NOMO-1 treated with dmso at 0.1 percent for 144 hours (cell line): ENCODE measurements around the gene ARHGAP26.
A peak's percentile ranks its signal among the peaks of the same experiment; 100 is the strongest.
"Not testable (repeated sequence)": the region's sequence is repeated elsewhere in the genome, so short reads cannot be mapped to it uniquely, and the experiment has no call there.

Source experiments
- DNase-seq: peaks from one replicate; lab custom pipeline; 2025; ENCODE audit not compliant: unreplicated experiment; lab: John Stamatoyannopoulos, UW

Gene ARHGAP26

GRCh38 chr5:142977363-142978051, 207.3 kb downstream of the ARHGAP26 start:
- peak; percentile 81 for DNase-seq

DNA sequence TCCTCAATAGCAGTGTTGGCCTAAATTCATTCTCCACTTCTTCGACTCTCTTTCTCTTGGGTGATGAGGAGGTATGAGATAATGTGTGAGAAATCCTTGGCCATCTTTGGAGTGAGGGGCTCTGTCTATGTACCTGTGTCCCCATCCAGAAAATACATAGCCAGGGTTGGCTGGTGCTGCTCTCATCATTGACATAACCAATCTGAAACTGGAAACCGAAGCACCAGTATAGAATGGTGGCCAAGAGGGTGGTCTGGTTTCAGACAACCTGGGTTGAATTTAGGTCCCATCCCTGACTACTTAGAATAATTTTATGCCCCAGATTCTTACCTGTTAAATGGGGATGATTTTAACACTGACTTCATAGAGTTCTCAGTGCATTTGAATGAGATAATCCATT, 208.1 kb downstream of the ARHGAP26 start:
- no peak for DNase-seq

- no peak for DNase-seq
Observed at GRCh38 chr5:142978726-142979125, 208.5 kb downstream of the ARHGAP26 start.

- no peak for DNase-seq
Observed at GRCh38 chr5:142979636-142980035, 209.5 kb downstream of the ARHGAP26 start.

GRCh38 chr5:142981475-142981874, 211.3 kb downstream of the ARHGAP26 start:
- no peak for DNase-seq

GRCh38 chr5:142981886-142982820, 212.0 kb downstream of the ARHGAP26 start:
- DNase-seq, result no peak

GRCh38 chr5:142982821-142983200, 212.6 kb downstream of the ARHGAP26 start:
- DNase-seq, result no peak

GRCh38 chr5:142984011-142984410, 213.8 kb downstream of the ARHGAP26 start:
- no peak for DNase-seq

DNA sequence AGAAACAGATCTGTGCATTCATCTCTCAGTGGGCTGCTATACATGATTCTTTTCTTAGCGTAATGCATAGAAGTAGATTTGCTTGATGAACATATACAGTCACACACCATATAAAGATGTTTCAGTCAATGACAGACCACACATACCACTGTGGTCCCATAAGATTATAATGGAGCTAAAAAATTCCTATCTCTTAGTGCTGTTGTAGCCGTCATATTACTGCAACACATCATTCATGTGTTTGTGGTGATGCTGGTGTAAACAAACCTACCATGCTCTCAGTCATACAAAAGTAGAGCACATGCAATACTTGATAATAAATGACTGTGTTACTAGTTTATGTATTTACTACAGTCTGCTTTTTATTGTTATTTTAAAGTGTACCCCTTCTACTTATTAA, 214.3 kb downstream of the ARHGAP26 start:
- no peak for DNase-seq

- not testable (repeated sequence) for DNase-seq
Observed at GRCh38 chr5:142989270-142989669, 219.1 kb downstream of the ARHGAP26 start.

DNA sequence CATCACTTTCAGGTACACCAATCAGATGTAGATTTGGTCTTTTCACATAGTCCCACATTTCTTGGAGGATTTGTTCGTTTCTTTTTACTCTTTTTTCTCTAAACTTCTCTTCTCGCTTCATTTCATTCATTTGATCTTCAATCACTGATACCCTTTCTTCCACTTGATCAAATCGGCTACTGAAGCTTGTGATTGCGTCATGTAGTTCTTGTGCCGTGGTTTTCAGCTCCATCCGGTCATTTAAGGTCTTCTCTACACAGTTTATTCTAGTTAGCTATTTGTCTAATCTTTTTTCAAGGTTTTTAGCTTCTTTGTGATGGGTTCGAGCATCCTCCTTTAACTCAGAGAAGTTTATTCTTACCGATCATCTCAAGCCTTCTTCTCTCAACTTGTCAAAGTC, 219.9 kb downstream of the ARHGAP26 start:
- not testable (repeated sequence) for DNase-seq

DNA sequence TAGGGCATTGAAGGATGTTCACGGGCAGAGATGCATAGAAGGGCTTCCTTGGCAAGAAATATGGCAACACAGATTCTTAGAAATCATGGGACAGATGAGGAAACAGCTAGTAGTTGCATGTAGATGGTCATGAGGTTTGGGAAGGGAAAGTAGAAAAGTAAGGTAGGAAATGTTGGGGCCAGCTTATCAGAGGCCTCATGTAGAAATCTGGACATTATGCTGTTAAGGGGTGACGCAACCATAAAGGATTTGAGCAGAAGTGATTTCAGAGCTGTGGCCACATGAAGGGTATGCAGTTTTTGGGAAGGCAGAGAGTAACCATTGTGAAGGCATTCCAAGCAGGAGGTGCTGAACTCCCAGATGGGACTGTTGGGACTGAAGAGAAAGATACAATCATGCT, 224.0 kb downstream of the ARHGAP26 start:
- DNase-seq, result no peak

DNA sequence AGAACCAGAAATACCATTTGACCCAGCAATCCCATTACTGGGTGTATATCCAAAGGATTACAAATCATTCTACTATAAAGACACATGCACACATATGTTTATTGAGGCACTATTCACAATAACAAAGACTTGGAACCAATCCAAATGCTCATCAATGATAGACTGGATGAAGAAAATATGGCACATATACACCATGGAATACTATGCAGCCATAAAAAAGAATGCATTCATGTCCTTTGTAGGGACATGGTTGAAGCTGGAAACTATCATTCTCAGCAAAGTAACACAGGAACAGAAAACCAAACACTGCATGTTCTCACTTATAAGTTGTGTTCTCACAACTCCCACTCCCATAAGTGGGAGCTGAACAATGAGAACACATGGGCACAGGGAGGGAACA, 225.4 kb downstream of the ARHGAP26 start:
- not testable (repeated sequence) for DNase-seq

- DNase-seq, result no peak
Observed at GRCh38 chr5:142997591-142997990, 227.4 kb downstream of the ARHGAP26 start.

GRCh38 chr5:142998316-142999020, 228.3 kb downstream of the ARHGAP26 start:
- DNase-seq, result no peak

DNA sequence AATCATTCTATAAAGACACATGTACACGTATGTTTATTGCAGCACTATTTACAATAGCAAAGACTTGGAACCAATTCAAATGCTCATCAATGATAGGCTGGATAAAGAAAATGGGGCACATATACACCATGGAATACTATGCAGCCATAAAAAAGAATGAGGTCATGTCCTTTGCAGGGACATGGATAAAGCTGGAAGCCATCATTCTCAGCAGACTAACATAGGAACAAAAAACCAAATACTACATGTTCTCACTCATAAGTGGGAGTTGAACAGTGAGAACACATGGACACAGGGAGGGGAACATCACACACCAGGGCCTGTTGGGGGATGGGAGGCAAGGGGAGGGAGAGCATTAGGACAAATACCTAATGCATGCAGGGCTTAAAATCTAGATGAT, 230.4 kb downstream of the ARHGAP26 start:
- not testable (repeated sequence) for DNase-seq

- no peak for DNase-seq
Observed at GRCh38 chr5:143001764-143002351, 231.7 kb downstream of the ARHGAP26 start.

DNA sequence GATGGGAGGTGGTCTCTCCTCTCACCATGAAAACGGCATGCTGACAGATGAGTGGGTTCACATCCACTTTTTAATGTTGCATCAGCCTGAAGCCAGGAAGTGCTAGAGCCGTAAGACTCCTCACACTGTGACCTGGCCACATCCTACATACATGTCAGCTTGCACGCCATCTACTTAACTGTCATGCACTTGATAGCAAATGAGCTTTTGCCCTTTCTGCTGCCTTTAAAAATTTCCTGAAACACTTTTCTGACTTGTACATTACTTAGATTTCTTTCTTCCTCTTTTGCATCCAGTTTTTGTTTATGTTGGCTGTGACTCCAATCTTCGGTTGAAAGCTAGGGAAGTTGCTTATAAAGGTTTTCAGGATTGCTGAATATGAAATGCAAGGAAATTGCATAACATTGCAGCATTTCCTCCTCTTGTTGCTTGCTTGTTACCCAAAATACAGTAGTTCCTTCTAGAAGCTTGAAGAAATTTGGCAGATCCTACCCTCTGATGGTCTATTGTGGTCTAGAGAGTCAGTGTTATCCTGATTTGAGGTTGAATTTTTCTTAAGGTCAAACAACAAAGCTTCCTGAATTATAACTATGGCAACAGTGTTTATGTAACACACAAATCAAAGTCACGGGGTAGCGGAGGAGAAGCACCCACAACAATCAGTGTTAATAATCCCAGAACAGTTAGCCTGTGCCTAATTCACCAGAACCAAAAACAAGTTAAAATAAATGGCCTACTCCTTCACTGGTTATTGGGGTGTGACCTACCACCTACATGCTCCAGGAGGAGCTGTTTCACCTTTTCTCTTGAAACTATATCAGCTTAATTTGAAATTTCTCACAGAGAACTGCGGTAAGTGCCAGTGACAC, 232.5 kb downstream of the ARHGAP26 start:
- DNase-seq, result peak; percentile 96

GRCh38 chr5:143003328-143003636, 233.1 kb downstream of the ARHGAP26 start:
- no peak for DNase-seq

DNA sequence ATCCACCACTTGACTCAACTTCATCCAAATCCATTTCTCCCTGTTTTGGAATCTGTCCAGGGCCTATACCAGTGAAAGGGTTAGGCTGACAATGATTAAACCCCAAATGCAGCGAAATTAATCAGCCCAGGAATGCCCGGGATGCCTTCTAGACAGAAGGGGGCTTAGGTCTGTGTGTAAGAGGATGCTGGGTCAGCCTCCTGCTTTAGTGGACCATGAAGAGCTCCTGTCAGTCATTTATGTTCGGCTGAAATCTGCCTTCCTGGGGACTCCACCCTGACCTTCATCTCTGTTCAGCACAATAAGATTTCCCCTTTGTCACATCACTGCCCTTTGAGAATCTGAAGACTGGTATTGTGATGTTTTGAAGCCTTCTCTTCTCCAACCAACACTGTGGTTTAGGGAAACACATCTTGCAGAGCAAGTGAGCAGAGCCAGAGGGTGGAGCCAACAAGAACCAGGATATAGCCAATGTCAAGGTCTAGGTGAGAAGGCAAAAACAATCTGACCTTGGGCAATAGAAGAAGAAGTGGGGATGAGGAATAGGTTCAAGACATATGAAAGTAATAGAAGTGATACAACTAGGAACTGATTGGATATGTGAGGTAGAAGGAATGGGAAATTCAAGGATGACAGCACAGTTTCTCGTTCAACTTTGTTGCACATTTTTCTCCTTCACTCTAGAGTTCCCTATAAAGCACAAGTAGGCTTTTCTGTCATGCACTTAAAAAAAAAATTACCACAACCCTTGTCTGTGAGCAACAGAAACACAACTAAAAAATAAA, 234.4 kb downstream of the ARHGAP26 start:
- no peak for DNase-seq
